SU-DHL-6 (cell line): ENCODE data around the gene FUNDC2.

Experiments used
- CTCF ChIP-seq: fragments of 200-600 bp; sonication (generic); IDR thresholded peaks from one replicate; pipeline ENCODE4 v1.5.1; 2017; ENCODE audit warnings: antibody characterized with exemption, mild to moderate bottlenecking, low read length, moderate library complexity; ENCODE audit not compliant: insufficient read depth, poor library complexity, severe bottlenecking
- EZH2phosphoT487 ChIP-seq: fragments of 200-600 bp; sonication (generic), shearing (Covaris generic); conservative IDR thresholded peaks from 2 replicates; pipeline ENCODE4 v1.6.1; 2018; ENCODE audit warnings: mild to moderate bottlenecking, antibody characterized with exemption, low read length, moderate library complexity, mixed read lengths

- TF ChIP-seq CTCF: no peak
- TF ChIP-seq EZH2phosphoT487: no peak
Observed at GRCh38 chrX:155069414-155069813, 42.8 kb downstream of the FUNDC2 start.
